Erythroblast (primary cell): ENCODE results near the gene UTS2B.

Experiments
- DNase-seq, 2 experiments: peaks; one replicate each; lab custom pipeline; 2025; lab: John Stamatoyannopoulos, UW
- GATA1 ChIP-seq: IDR thresholded peaks from 2 replicates; pipeline ENCODE4 v1.6.1; 2011; ENCODE audit warnings: low read depth, mild to moderate bottlenecking, control low read depth, low read length, moderate library complexity
- POLR2A ChIP-seq: IDR thresholded peaks from 2 replicates; pipeline ENCODE4 v1.6.1; 2011; ENCODE audit warnings: mild to moderate bottlenecking, low read length

The UTS2B gene, protein sequence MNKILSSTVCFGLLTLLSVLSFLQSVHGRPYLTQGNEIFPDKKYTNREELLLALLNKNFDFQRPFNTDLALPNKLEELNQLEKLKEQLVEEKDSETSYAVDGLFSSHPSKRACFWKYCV

DNA sequence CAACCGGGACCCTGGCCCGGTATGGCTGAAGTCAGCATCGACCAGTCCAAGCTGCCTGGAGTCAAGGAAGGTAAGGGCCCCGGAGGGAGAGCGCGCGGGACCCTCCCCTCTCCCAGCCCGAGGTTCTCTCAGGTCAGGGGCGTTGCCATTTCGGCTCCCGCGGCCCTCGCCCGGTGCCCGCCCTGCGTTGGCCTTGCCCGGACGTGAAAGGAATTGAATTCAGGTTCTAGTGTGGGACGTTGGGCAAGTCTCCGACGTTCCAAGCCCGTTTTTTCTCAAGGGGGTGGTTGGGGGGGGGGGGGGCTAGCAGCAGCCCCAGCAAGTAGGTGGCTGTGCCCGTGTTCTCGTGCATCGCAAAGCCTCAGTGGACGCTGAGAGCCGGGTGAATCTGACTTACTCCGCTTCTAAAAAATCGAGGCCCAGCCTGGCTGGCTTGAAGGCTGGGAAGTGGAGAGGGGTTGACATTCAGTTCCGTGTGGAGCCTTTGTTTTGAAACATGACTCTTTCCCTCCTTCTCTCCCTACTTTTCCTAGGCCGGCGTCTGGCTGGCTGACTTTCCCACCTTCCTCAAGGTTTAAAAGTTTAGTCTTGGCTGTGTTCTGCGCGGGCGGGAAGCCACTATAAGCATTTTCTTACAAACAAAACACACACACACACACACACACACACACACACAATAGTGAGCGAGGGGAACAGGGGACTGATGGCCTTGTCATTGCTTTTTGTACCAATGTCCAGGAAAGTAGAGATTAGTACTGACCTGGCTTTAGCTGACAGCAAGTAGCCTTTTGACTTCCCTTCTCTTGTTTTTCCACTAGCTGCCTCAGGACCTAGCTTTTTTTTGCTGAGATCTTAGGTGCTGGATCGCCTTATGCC lies at the start of gene UTS2B:
UTS2B (minus strand) TSS at position 873 of the 876 bp plus-strand sequence. CDS start 48,337 bp downstream, outside the sequence.
- DNase-seq = peak; percentile 71 to 78
- TF ChIP-seq GATA1 (no peak), POLR2A (no peak)

DNA sequence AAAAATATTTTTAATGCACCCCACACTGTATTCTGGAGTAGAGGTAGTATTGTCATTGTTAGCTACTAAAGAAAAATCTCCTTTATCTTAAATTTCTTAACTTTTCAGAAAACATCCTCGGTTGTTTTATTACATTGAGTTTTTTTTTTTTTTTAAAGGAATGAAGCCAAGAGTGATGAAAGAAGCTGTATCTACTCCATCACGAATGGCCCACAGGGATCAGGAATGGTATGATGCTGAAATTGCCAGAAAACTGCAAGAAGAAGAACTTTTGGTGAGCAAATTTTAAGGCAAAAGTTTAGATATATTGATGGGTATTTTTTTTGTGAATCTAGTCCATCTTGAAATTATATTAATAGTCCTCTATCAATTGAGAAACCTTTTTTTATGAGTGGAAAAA lies 49.7 kb upstream of the UTS2B start:
- TF ChIP-seq POLR2A = no peak
- TF ChIP-seq GATA1 = no peak
- no peak for DNase-seq

DNA sequence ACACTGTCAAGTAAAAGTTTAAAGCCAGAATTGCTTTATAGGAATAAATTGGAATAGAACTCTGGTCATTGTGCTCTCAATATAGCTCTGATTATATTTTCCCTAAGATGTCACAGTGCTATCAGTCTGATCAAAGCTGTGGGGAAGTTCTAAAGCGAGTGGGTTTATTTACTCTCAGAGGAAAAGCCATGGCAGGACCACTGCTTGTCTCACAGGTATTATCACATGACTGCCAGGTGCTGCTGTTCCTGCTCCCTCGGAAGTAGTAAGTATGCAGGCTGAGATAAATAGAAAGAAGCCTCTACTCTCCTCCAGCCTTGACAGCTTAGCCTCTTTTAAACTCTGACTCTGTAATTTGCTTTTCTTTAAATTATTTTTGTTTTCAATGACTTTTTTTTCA lies 49.1 kb upstream of the UTS2B start:
- TF ChIP-seq POLR2A (no peak), GATA1 (no peak)
- no peak for DNase-seq

DNA sequence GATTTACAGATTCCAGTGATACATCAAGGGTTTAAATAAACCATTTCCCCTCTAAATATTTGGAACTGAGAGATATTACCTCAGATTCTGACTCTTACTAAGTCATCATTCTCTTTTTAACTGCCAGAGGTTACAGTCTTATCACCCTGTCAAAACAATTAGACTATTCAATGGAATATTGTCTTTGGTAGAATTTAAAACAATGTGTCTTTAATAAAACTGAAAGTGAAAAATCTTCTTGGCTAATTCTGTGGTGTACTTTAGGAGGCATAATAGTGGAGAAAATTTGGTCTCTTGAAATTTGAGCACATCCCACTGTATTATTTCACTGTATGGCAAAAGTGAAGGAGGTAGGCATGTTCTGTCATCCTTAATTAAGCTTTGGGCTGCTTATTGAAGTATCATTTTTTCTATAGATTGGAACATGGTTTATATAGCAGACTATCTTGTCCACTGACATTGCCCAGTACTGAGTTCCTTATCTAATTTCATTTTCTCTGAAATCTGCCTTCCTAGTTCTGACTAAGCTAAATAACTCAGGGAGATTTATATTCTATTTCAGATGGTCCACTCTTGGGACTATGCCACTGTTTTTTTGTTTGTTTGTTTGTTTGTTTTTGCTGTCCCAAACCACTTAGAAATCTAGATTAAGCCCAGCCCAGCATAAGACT lies 48.0 kb upstream of the UTS2B start:
- TF ChIP-seq POLR2A = no peak
- no peak for TF ChIP-seq GATA1
- DNase-seq = no peak

DNA sequence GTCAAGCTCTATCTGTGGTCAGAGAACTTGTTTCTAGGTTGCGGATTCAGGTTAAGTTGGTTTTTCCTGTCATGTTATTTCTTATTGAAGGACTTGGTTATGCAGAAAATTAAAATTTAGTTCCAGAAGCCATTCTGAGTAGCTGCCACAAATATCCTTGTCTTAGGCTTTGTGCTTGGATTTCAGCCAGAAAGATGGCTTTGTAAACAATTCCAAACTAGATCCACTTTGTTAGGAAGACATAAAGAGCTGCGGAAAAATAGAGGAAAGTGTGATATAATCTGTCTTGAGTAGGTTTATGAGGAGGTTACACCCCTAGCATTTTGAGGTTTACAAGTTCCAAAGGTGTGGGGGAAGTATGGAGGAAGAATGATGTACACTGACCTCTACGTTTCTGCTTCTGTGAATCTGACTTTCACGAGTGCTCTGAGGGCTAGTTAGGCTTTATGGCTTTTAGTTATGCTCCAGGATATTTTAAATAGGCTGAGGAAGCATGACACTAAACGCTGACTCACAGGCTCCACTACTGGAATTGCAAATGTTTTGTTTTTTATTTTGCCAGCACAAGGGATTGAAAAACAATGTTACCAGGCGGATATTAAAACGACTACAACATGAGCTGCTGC lies 46.3 kb upstream of the UTS2B start:
- TF ChIP-seq GATA1 = no peak
- TF ChIP-seq POLR2A = no peak
- no peak for DNase-seq

DNA sequence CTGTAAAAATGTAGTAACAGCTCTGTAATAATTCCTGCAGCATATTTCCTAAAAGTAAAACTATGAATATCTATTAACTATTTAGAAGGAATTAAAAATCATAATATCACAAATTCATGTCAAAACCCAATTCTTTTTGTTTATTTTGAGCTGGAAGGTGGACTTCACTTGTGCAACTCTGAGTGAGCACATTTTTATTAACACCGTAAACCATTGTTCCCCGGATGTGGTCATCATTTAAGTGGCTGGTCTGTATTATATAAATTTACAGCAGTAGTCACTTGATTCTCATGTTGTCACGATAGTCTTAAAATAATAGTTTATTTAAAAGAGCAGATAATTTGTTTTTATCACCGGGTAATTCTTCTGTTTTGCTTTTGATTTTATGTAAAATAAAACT lies 43.0 kb upstream of the UTS2B start:
- TF ChIP-seq GATA1 = no peak
- TF ChIP-seq POLR2A = no peak
- DNase-seq = no peak

DNA sequence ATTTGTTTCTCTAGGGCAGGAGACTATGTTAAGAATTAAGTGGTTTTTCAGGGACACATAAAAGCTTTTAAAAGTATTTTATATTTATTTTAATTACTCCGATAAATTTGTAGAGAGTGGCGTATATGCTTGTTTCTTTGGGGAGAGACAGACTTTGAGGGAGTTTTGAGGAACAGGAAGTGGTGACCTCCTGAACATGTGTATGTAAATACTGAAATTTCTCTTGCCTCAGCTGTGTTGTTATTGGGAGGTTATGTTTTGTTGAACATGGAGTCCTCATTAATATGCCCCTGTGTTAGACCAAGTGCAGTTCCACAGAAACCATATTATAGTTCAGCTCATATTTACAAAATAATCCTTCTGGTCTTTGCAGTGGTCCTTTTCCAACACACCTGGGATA lies 41.8 kb upstream of the UTS2B start:
- no peak for DNase-seq
- TF ChIP-seq POLR2A = no peak

DNA sequence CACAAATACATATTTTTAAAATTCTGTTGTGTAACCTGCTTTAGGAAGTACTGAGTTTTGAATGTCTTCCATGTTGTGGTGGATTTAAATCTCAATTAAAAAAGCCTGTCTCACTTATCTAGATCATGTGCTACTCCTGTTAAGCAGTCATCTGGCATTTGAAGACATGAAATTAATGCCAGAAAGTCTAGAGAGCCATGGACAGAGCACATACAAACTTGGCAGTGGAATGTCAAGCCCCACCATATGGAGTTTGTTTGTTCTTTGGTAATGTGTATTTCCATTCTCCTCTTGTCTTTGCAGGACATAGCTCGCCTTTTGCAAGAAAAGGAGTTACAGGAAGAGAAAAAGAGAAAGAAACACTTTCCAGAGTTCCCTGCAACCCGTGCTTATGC lies 39.3 kb upstream of the UTS2B start:
- TF ChIP-seq POLR2A (no peak), GATA1 (no peak)
- DNase-seq = no peak

DNA sequence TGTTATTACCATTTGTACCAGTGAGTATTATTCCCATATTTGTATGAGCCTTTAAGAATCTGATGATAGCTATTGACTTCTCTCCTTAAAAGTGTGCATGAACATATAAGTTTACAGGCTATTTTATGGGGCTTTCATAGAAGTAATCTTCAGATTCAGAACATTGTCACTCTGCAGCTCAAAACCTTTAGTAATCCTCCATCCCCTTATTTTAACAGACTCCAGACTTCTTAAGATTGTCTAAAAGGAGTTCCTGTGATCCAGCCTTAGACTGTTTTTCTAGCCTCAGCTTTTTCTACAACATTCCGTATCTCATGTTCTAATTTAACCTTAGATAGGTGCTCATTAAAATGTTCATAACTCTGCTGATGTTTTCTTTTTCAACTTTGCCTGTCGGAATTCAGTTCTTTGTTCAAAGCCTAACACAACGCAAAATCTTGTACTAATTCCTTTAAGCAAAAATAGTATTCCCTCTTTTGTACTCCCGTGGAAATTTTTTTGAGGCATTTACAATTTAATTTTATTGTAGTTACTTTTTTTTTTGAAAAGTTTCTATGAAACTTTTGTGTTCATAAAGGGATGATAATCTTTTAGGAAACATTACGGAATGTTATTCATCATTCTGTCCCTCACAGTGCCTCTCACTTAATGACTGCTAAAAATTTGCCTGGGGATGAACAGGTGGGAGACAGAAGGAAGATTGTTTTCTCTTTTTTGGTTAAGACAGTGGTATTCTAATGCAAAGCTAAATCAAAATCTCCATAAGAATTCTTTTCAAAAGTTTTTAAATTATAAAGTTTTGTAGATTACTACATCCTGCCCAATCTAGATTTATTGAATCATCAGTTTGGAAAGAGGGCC lies 38.7 kb upstream of the UTS2B start:
- no peak for DNase-seq
- TF ChIP-seq GATA1 (no peak), POLR2A (no peak)

DNA sequence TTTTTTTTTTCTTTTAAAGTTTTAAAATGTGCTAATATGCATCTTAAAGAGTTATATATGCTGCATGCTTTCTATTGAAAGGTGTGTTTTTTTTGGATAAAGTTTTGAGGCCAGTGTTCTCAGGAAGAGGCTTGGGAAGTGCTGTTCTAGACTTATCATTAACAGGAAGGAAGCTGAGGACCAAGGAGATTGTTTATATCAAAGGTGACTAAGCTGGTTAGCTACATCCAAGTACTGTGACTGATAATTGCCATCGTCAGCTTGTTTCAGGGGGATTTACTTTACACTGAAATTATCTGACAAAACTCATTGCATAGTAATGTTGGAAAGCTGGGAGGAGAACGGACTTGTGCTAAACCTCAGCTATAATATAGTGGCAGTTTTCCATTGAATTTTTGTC lies 36.3 kb upstream of the UTS2B start:
- no peak for TF ChIP-seq GATA1
- no peak for TF ChIP-seq POLR2A
- DNase-seq = peak in 1 of 2 experiments; percentile 28

DNA sequence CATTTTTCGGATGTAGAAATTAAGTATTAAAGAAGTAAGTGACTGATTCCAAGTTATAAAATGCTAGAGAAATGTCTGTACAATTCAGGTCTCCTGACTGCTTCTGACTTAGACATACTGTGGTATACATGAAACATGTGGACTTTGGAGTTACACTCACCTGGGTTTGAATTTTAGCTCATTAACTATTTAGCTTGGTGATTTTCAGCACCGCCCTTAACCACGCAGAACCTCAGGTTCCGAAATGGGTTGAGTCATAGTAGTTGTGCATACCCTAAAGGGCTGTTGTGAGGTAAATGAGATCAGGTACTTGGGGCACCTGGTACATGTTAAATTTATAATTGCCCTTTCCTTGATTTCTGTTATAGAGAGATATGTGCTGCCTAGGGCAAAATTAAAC lies 32.9 kb upstream of the UTS2B start:
- no peak for TF ChIP-seq GATA1
- no peak for TF ChIP-seq POLR2A

DNA sequence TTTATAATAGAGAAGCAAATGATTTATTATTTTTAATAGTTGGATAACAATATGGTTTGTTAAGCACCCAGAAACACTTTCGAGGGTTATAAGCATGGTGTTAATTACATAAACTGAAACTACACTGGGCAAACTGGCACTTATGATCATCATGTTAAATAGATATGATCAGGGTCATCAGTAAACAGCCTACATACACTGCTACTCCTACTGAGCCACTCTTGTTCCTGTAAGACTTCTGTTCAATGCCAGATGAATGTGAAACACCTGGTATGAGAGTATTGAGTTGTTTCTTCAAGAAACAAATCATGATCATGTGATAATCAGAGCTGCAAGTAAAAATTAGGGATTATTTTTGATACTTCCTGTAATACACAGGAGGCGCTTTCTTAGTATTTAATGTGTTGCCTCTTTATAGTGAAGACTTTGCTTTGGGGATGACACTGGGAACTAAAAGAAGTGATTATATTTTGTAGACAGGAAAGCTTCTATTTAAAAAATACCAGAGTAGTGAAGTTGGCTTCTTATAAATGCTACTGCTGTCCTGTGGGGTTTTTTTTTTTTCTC lies 32.3 kb upstream of the UTS2B start:
- DNase-seq = no peak
- TF ChIP-seq POLR2A (no peak), GATA1 (no peak)

More for the DNA sequence above, 32.9 kb upstream of the UTS2B start:
- DNase-seq = no peak

DNA sequence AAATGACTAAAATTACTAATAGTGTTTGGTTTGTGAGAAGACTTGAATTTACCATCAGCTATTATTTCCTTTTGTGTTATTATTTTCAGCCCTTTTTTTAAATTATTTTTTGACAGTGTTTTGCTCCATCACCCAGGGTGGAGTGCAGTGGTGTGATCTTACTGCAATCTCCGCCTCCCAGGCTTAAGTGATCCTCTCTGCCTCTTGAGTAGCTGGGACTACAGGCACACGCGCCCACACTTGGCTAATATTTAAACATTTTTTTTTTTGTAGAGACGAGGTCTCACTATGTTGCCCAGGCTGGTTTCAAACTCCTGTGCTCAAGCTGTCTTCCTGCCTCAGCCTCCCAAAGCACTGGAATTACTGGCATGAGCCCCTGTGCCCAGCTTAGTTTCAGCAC lies 31.7 kb upstream of the UTS2B start:
- DNase-seq = no peak
- no peak for TF ChIP-seq POLR2A
- no peak for TF ChIP-seq GATA1
